Measurements from ENCODE around the gene RRM1.
"Not testable (repeated sequence)": the region's sequence is repeated elsewhere in the genome, so short reads cannot be mapped to it uniquely, and the experiment has no call there.

RRM1 gene

GRCh38 chr11:4094348-4095291 is at the start of gene RRM1:
RRM1 (plus strand) TSS chr11:4094799; CDS start chr11:4095013, 214 bp downstream.
- DNase-seq (ENCODE audit: low read depth): peak; percentile 86

DNA sequence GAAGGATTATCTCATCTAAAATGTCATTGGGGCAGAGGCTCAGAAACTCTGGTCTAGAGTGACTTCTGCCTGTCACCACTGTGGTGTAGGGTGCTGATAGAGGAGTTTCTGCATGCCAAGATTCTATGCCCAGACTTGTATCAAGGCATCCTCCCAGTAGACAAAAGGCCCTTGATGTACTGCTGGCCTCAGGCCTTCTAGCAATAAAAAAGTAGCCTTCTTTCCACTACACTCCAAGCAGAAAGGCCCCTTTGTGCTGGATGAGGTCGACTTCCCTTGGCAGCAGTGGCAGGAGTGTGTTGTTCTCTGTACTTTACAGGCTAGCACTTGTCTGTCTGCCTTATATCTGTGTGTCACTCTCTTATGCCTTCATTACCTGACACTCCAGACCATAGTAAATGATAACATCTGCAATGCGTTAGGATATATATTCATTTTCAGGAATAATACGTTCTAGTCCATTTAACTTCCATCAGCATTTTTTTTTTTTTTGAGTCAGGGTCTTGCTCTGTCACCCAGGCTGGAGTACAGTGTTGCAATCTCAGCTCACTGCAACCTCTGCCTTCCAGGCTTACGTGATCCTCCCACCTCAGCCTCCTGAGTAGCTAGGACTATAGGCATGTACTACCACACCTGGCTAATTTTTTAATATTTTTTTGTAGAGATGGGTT is 49.5 kb upstream of the RRM1 start:
- DNase-seq (ENCODE audit: low read depth): no peak

GRCh38 chr11:4048340-4048739 is 46.3 kb upstream of the RRM1 start:
- no peak for DNase-seq (ENCODE audit: low read depth)

DNA sequence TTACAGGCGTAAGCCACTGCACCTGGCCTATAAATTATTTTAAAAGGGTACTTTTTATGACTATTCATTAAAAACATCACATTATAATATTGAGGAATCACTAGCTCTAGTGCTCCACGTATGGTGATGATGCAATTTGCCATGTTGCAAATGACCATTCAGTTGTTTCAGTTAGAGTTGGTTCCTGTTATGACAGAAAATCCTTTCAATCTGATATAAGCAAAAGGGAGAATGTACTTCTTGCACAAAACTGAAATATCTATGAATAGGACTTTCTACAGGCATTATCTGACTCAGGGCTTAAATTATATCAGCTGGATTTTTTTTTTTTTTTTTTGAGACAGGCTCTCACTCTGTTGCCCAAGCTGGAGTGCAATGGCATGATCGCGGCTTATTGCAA is 45.6 kb upstream of the RRM1 start:
- no peak for DNase-seq (ENCODE audit: low read depth)

DNA sequence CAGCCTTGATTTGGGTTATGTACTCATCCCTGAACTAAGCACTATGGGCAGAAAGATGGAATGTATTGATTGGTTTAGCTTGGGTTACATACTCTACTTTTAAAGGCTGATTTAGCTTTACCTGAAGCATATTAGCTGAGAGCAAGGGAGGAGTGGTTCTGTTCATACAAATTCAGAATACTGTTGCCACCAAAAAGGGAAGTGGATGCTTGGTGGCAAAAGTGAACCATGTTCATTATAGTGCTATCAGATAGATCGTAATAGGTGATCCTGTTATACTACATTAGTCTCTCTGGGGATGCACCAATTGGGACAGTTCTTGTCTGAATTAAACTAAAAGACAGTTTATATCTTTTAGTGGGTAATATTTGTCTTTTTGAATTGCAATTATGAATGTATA is 44.5 kb upstream of the RRM1 start:
- no peak for DNase-seq (ENCODE audit: low read depth)

- DNase-seq (ENCODE audit: low read depth): not testable (repeated sequence)
Measured at GRCh38 chr11:4053200-4053599, 41.4 kb upstream of the RRM1 start.

DNA sequence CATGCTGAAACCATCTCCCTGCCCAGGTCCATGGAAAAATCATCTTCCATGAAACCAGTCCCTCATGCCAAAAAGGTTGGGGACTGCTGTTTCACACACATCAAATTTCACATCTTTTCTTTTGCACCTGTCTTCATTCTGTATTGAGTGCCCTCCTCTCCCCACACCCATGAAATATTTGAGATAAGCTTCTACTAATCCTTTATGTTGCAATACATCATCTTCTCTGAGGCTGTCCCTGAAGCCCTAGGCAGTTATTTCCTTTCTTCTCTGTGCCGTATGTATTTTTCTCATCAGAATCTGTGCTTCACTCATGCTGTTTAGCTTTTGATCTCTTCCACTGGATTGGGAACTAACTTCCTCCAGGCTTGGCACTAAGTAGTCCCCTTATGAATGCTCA is 40.0 kb upstream of the RRM1 start:
- no peak for DNase-seq (ENCODE audit: low read depth)

GRCh38 chr11:4059424-4059823 is 35.2 kb upstream of the RRM1 start:
- no peak for DNase-seq (ENCODE audit: low read depth)

DNA sequence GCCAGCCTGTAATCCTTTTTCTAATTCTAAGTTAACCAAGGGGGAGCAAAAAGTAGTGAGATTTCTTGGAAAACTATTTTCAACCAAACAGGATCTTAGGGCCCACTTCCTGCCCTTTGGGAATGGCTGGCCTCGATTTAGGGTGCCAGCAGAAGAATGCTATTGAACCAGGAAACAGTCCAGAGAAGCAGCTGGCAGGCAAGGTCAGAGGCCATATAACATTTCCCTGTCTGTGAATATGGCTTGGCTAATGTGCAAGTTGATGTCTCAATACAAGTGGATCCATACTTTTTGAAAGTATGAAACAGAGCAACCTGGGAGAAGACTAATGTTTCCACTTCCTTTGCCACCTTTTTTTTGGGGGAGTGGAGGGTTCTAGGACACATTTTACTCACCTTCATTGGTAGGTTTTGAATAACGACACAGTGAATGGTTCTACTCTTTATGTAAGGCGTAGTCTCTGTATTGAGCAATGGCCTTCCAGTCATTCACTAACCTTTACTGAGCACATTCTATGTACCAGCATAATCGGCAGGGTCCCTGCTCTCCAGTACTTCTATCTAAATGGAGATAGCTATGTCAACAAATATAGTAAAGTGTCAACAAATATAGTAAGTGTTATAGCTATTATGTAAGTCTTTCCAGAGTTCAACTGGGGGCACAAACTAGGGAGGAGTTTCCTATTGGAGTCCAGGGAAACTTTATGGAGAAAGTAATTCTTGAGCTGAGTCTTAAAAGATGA is 34.2 kb upstream of the RRM1 start:
- DNase-seq (ENCODE audit: low read depth): no peak

- DNase-seq (ENCODE audit: low read depth): no peak
Measured at GRCh38 chr11:4061700-4062099, 32.9 kb upstream of the RRM1 start.

DNA sequence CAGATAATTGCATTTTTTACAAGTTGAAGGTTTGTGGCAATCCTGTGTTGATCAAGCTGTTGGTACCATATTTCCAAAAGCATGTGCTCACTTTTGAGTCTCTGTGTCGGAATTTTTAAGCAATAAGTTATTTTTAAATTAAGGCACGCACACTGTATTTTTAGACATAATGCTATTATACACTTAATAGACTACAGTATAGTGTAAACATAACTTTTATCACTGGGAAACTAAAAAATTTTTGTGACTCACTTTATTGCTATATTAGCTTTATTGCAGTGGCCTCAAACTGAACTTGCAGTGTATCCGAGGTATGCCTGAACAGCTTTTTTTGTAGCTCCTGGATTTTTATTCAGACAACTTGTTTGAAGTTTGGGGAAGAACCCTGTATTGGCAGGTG is 31.3 kb upstream of the RRM1 start:
- DNase-seq (ENCODE audit: low read depth): no peak

DNA sequence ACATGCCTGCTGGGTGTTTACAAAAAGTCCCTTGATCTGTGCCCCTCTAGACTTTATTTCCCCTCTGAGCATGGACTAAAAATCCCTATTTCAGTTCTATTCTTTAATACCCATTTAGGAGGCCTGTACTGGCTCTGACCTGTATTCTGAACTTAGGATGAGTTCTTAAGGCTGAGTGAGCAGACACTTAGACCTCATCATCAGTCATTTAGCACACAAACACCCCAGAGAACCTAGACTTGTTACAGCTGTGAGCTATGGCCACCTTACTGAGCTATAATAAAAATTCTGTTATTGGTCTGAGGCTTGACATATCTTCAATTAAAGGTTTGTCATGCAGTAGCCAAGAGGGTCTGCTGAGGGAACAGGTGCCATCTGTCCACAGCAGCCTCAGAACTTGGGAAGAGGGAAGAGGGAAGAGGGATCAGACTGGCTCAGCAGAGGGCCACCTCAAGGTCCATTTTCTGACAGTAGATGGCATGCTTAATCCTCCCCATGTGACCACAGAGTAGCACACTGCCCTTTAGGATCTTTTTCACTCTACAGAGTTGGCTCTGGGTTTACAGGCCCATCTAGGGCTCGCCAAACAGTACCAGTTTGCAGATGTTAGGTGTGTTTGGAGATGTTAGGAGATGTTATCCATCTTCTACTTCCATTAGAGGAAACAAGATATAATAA is 30.2 kb upstream of the RRM1 start:
- DNase-seq (ENCODE audit: low read depth): no peak

GRCh38 chr11:4065086-4065485 is 29.5 kb upstream of the RRM1 start:
- DNase-seq (ENCODE audit: low read depth): no peak

GRCh38 chr11:4065601-4066377 is 28.8 kb upstream of the RRM1 start:
- no peak for DNase-seq (ENCODE audit: low read depth)

DNA sequence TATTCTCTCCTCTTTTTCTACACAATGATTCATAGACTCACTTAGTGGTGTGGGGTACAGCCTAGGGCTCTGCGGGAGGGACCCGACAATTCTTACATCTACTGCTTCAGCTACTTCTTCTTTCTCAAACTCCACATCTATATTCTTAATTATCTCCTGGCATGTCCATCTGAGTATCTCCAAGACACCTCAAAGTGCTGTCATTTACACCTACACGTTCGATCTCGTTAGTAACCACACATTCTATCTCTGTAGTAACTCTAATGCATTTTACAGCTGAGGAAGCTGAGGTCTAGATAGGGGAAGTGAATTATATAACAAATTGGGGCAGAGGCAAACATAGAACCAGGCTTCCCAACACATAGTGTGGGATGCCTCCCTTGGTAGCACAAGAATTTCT is 27.7 kb upstream of the RRM1 start:
- no peak for DNase-seq (ENCODE audit: low read depth)

GRCh38 chr11:4068962-4069361 is 25.6 kb upstream of the RRM1 start:
- no peak for DNase-seq (ENCODE audit: low read depth)

- DNase-seq (ENCODE audit: low read depth): no peak
Measured at GRCh38 chr11:4071325-4071724, 23.3 kb upstream of the RRM1 start.

GRCh38 chr11:4071914-4072313 is 22.7 kb upstream of the RRM1 start:
- no peak for DNase-seq (ENCODE audit: low read depth)

DNA sequence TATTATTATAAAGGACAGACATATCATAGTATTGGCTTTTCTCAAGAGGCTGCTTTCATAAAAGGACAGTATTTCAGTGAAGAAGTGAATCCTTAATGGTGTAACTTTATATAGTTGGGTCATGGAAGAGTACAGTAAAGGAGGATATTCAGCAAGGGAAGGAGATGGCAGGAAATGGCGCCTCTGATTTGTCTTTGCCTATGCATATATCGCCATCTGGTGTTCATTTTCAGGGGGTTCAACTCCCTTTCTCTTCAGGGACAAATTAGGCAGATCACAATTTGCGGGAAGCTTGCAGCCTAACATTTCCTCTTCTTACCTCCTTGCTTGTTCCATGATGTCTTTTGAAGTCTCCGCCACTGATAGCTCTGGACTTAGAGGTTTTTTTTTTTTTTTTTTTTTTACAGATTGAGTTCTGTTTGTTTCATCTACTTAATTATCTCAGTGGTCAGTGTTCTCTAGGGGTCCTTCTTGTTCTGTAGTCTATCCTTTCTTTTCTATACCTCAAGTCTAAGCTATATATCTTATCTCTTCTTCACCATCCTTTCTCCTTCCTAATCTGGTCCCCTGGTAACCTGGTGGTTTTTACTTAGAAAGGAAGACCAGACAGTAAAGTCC is 21.8 kb upstream of the RRM1 start:
- no peak for DNase-seq (ENCODE audit: low read depth)

DNA sequence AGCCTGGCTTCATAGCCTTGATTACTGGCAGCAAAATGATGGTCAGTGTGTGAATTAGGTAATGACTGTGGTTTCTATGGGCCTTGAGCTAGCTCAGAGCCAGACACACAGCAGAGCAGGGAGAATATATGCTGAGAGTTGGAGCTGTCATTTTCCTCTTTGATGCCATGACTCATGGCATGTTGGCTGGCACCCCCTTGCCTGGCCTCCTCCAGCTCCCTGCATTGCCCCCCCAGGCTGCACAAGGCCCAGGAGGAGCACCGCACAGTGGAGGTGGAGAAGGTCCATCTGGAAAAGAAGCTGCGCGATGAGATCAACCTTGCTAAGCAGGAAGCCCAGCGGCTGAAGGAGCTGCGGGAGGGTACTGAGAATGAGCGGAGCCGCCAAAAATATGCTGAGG is 20.3 kb upstream of the RRM1 start:
- DNase-seq (ENCODE audit: low read depth): no peak

DNA sequence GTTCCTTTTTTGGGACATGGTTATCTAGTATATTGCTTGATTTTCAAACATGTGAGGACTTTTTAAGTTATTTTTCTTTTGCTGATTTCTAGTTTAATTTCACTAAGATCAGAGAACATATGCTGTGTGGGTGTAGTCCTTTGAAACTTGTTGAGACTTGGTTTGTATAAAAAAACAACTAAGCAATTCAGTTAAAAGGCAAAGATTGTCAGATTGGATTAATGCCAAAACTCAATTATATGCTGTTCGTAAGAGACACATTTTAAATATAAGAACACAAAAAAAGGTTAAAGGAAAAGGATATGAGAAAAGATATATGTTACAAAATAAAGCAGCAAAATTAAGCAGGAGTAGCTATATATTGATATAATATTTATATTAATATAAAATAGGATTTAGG is 17.8 kb upstream of the RRM1 start:
- no peak for DNase-seq (ENCODE audit: low read depth)
